ENCODE data around the gene DSN1.

GRCh38 chr20:36712775-36713174 is 60.8 kb downstream of the DSN1 start:
- TF ChIP-seq FOXM1 (IDR thresholded peaks at IDR 0.05; ENCODE audit: low read depth) (no peak), TAF1 (IDR thresholded peaks at IDR 0.05; ENCODE audit: borderline replicate concordance, low read depth, low read length) (no peak), EZH2phosphoT487 (IDR thresholded peaks at IDR 0.05; ENCODE audit: borderline replicate concordance, low read depth) (no peak), CTCF (IDR thresholded peaks at IDR 0.05) (no peak), REST (IDR thresholded peaks at IDR 0.05; ENCODE audit: low read depth, low read length) (no peak), MAX (IDR thresholded peaks at IDR 0.05; ENCODE audit: low read depth) (no peak), RCOR1 (IDR thresholded peaks at IDR 0.05; ENCODE audit: low read length) (no peak), POLR2AphosphoS5 (IDR thresholded peaks at IDR 0.05; ENCODE audit: low read depth, low read length) (no peak), MEF2A (IDR thresholded peaks at IDR 0.05; ENCODE audit: borderline replicate concordance, low read depth) (no peak), JUND (IDR thresholded peaks at IDR 0.05) (no peak), RFX5 (IDR thresholded peaks at IDR 0.05; ENCODE audit: low read length) (no peak), ZBTB33 (IDR thresholded peaks at IDR 0.05; ENCODE audit: borderline replicate concordance, low read depth) (no peak), USF2 (IDR thresholded peaks at IDR 0.05; ENCODE audit: borderline replicate concordance, low read depth, low read length) (no peak)
